Measurements from ENCODE around the gene PTPN23. TPM values are rescaled to one million over a fixed set of nuclear protein-coding genes. Genes with fewer than 3 reads are reported as not detected.

PTPN23 gene
- total RNA-seq, 2 experiments from 2014 or later, result 25.9 to 29.4 TPM

Other genes with a start within 250 kb of the PTPN23 start
- gene SETD2, start 216.9 kb upstream of the PTPN23 start, total RNA-seq, result 10 to 100 TPM; 31.8 to 35.8 TPM
- 1 to 10 TPM; 2.7 to 5.3 TPM for gene KIF9, start 98.2 kb upstream of the PTPN23 start, total RNA-seq
- gene KLHL18, start 98.1 kb upstream of the PTPN23 start, total RNA-seq, result 10 to 100 TPM; 19.0 to 22.4 TPM
- 10 to 100 TPM; 44.5 to 51.2 TPM for gene SCAP, start 94.9 kb downstream of the PTPN23 start, total RNA-seq
- 10 to 100 TPM; 27.8 to 40.3 TPM for gene ELP6, start 132.7 kb downstream of the PTPN23 start, total RNA-seq
- under 1 TPM; 0.78 to 0.97 TPM for gene CSPG5, start 197.8 kb downstream of the PTPN23 start, total RNA-seq